HG03469 (cell line): ENCODE measurements around the gene RHOT2.

Experiments used
- ATAC-seq: cut with Tn5 transposase; IDR thresholded peaks from one replicate; pipeline ENCODE4 v1.9.1; 2021; ENCODE audit warnings: mild to moderate bottlenecking, moderate library complexity, moderate number of reproducible peaks; ENCODE audit not compliant: unreplicated experiment

RHOT2 gene

DNA sequence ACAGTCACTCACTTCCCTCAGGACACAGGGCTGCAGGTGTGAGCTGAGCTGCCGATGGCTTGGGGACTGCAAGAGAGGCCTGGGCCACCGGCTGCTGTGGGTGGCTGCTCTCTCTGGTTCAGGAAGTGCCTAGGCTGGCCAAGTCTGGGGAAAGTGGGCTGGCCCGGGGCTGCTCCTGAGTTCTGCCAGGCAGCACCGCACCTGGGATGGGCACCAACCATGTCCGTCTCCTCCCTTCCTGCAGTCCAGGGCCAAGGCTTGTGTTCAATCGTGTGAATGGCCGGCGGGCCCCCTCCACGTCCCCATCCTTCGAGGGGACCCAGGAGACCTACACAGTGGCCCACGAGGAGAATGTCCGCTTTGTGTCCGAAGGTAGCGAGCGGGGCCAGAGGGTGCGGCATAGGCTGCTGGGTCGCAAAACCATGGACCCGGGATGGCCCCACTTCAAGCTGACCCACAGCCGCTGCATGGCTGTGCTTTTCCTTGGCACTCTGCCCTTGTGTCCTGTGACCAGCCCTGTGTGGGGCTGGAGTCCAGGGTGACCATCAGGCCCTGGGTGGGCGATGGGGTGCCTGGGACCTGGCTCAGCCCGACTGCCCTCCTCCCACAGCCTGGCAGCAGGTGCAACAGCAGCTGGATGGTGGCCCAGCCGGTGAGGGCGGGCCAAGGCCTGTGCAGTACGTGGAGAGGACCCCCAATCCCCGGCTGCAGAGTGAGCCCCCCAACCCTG is 20.6 kb upstream of the RHOT2 start:
- ATAC-seq = no peak

DNA sequence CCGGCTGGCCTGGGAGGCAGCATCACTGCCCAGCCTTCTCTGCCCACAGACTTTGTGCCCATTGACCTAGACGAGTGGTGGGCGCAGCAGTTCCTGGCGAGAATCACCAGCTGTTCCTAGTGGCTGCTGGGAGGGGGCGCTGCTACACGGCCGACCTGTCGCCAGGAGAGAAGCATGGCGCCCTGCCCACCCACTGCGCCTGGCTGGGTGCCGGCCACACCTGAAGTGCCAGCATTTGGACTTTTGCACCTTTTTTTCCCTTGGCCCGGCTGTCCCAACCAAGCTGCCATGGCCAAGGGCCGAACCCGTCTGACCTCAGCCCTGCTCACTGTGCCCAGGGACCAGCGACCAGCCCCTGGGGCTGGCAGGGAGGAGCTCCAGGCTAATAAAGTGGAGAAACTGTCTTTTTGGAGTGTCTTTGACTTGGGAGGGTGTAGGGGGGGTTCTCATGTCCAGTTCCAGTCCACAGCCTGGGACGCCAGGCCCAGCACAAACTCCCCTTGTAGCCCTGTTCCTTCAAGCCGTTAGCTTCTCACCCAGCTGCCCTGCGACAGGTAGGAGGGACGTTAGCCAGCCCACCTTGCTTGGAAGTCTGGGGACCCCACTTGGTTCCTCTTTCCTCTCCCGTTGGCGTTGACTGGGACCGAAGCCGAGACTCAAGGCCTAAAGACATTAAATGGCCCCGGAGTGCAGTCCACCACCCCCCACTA is 19.7 kb upstream of the RHOT2 start:
- no peak for ATAC-seq

DNA sequence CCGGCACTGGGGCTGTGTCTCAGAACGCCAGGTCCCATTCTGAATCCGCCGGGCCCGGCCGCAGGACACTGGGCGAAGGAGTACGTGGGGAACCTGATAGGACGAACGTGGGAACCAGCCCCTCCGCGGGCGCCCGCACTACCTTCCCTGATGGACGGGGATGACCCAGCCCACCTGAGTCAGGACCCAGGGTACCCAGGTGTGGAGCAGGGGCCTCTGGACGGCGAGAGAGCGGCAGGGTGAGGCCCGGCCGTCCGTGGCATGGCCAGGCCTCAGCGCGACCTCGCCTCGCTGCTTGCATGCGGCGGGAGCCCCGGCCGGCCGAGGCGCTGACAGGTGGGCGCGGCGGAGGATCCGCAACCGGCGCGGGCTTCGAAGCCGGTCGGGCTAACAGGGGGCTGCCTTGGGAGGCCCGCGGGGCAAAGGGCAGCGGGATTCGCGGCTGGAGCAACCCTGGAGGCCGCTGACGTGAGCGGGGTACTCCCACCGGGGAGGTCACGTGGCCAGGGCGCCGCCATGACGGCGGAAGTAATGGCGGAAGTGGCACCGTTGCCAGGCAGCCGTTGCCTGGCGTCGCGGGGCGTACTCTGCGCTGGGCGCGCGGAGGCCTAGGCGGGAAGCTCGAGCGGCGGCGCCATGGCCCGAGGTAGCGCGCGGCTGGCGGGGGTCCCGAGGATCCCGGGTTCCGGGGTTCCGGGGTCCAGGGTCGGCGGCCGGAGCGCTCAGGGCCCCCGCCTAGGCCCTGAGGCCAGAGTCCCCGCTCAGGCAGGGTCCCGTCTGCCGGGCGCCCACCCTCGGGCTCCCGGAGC is 18.9 kb upstream of the RHOT2 start, which contains the start of gene WDR90:
Gene WDR90, plus strand, starts transcription at position 585 of the 809 bp plus-strand sequence. Its CDS starts 52 bp downstream, at position 637.
- peak; percentile 59 for ATAC-seq

DNA sequence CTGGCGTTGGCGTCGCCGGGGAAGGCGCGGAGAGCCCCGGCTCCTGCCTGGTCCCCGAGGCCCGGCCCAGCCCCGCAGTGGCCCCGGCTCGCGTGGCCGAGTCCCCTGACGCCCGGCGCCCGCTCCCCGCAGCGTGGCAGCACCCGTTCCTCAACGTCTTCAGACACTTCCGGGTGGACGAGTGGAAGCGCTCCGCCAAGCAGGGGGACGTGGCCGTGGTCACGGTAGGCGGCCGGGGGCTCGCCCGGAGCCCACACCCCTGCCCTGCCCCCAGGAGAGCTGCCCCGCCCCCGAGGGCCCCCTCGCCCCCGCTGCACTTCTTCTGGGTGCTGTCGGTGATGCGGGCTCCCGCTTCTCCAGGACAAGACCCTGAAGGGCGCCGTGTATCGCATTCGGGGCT is 18.3 kb upstream of the RHOT2 start:
- peak; percentile 1 for ATAC-seq

DNA sequence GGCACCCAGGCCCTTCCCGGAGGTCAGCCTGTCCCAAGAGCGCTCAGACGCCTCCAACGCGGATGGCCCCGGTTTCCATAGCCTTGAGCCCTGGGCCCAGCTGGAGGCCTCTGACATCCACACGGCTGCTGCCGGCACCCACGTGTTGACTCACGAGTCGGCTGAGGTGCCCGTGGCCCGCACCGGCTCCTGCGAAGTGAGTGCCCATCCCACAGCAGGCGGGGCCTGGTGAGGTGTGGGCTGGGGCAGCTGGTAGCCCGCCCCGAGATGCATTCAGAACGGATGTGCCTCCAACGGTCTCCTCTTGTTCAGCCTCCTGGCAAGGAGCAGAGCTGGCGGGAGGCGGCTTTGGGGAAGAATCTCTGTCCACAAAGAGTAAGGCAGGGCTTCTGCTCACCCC is 16.1 kb upstream of the RHOT2 start:
- no peak for ATAC-seq

DNA sequence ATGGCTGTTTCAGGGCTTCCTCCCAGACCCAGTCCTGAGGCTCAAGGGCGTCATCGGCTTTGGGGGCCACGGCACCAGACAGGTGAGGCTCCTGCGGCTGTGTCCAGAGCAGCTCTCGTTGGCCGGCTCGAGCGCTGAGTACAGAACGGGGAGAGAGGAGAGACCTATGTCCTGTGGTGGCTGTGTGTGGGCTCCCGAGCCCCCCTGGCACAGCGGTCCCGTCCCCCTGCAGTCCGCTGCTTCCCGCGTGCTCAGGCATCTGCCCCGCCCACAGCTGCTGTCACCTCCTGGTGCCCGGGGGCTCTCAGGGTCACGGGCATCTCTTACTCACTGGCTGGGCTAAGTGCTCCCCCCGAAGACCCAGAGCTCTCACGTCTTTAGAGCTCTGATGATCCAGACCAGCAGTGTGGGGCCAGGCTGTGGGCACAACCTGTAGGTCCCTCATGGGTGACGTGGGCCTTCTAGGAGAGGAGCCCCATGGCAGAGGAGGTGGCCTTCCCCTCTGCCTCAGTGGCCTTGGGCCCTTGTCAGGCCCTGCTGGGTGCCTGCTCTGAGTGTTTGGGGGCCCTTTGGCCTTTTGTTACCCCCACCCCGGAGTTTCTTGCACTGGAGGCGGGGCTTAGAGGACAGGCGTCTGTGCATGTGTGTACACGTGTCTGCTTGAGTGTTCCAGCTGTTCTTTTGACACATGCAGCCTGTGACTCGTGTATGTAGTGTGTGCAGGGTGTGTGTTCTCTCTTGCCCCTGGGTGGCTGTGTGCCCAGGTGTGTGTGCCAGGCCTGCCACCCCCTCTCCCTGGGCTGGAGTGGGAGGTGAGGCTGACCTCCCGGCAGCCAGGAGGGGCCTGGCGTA is 15.3 kb upstream of the RHOT2 start:
- no peak for ATAC-seq

DNA sequence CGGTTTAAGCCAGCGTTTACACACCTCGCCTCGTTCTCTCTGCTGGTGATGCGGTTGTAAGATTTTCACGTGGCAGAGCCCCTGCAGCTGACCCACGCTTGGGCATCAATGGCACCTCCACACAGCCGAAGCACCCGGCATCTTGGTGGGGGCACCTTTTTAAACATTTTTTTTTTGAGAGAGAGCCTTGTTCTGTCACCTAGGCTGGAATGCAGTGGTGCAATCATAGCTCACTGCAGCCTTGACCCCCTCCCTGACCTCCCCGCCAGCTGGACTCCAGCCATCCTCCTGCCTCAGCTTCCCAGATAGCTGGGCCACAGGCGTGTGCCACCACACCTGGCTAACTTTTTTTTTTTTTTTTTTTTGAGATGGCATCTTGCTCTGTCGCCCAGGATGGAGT is 13.9 kb upstream of the RHOT2 start:
- no peak for ATAC-seq

DNA sequence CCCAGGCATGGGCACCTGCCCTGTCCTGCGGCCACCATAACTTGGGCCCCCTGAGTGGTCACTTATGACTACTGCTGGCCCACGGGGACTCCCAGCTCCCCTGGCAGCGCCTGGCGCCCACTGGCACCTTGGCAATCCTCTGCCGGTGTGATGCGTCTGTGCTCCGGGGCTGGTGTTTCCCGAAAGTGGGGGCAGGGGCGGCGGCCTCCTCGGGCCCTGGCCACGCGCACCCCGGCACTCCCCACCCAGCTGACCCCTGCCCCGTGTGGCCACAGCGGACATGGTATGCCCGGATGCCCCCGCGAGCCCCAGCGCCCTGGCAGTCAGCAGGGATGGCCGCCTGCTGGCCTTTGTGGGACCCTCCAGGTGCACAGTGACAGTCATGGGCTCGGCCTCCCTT is 10.4 kb upstream of the RHOT2 start:
- no peak for ATAC-seq

DNA sequence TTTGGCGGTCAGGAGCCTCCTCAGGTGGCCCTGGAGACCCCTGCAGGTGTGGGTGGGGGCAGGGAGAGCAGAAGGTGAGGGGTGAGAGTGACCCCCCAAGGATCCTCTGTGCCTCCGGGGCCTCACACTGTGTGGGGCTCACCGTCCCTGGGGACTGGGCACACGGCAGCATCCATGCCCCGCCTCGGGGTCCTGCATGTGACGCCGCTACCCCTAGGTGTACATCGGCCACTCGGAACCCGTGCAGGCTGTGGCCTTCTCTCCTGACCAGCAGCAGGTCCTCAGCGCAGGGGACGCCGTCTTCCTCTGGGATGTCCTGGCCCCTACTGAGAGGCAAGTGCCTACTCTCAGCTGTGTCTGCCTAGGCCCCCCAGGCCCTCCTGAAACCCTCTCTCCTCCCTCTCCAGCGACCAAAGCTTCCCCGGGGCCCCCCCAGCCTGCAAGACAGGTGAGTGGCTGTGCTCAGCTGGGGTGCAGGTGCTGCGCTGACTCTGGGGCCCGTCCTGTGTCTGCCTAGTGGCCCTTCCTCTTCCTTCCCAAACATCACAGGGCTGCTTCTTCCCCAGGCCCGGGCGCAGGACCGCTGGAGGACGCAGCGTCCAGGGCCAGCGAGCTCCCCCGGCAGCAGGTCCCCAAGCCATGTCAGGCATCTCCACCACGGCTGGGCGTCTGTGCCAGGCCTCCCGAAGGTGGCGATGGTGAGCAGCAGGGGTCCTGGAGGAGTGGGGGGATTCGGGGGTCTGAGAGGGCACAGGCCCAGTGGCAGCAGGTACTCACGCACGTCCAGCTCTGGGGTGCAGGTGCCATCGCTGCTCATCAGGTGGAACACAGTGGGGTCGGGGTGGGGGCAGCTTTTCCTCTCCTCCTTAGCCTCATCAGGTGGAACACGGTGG is 9.0 kb upstream of the RHOT2 start:
- ATAC-seq = no peak

DNA sequence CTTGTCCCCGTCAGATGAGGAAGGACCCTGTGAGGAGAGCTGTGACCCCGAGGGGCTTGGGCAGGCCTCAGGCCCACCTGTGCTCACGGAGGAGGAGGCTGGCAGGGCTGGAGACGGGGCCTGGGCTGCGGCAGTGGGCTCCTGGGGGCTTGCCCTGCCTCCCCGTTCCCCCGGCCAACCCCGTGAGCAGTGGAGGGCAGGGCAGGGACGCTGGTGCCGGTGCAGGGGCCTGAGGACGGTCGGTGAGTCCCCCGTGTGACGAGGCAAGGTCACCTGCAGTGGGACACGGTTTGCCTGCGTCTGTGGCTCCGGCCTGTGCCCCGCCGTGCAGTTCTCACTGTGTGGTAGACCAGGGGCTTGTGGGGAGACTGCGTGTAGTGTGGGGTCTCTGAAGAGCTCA is 8.3 kb upstream of the RHOT2 start:
- ATAC-seq = no peak

DNA sequence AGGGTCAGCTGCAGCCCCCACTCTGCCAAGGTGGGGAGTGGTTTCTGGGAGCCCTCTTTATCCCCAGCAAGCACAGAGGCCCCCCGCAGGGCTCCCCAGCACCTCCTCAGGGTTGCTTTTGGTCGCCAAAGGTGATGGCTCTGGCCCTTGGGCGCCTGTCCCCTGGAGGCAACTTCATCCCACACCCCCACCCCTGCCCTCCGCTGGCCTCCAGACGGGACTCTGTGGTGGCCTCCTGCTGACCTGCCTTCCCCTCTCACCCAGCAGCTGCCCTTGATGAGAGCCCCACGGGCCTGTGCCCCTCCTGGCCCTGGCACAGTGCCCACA is 7.8 kb upstream of the RHOT2 start:
- no peak for ATAC-seq

DNA sequence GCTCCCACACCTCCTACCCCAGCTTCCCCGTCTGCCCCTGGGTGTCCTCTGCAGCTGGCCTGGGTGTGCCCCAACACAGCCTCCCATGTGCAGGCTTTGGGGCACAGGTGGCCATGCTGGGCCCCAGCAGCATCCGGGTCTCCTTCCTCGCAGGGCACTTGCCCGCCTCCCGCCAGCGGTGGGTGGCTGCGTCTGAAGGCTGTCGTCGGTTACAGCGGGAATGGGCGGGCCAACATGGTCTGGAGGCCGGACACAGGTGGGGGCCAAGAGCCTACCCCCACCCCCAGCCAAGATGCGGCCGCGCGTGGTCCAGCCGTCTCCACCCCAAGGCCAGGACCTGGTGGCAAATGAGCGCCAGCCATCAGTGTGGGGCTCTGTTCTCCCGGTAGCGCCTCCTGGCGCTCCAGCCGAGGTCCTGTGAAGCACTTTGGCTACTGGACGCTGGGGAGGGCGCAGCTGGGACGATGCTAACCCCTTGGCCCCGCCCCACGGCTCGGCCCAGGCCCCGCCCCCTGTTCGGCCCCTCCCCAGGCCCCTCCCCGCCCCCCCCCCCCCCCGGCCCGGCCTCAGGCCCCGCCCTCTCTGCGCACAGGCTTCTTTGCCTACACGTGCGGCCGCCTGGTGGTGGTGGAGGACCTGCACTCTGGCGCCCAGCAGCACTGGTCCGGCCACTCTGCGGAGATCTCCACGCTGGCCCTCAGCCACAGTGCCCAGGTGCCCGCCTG is 7.3 kb upstream of the RHOT2 start:
- no peak for ATAC-seq

DNA sequence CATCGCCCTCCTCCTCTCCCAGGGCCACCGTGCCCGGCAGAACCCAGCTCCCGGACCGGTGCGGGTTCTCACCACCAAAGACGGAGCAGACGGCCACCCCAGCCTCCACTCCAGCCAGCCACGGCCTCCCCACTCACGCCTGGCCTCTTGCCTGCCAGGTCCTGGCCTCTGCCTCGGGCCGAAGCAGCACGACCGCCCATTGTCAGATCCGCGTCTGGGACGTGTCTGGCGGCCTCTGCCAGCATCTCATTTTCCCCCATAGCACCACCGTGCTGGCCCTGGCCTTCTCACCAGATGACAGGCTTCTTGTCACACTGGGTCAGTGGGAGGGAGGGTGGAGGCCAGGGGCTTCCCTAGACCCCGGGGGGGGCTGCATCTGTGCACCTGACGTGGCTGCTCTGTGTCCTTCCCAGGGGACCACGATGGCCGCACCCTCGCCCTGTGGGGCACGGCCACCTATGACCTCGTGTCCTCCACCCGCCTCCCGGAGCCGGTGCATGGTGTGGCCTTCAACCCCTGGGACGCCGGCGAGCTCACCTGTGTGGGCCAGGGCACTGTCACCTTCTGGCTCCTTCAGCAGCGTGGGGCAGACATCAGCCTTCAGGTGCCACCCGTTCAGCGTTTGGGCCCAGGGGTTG is 6.6 kb upstream of the RHOT2 start:
- ATAC-seq = no peak

DNA sequence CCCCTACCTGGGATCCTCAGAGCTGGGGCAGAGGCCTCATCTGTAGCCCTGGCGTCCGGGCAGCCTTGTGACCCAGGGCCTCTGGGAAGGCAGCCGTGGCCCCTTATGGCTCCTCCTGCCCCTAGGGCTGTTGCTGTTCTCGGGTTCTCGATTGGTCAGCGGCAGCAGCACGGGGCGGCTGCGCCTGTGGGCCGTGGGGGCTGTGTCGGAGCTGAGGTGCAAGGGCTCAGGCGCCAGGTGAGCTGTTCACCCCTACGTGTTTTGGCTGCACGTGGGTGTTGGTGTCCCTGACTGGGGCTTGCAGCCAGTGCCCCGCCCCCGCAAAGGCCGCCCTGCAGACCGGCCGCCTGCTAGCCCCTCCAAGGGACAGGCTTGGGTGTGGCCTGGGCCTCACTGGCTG is 5.8 kb upstream of the RHOT2 start:
- ATAC-seq = no peak

DNA sequence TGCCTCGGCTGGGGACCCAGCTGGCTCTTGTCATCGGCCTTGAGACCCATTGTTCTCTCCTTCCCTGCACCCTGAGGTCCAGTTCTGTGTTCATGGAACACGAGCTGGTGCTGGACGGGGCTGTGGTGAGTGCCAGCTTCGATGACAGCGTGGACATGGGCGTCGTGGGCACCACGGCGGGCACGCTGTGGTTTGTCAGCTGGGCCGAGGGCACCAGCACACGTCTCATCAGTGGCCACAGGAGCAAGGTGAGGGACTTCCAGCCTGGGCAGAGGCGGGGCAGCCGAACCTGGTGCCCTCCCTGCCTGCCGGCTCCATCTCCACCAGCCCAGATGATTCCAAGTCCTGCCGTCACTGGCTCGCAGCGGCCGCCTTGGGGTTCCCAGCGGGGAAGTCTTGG is 5.3 kb upstream of the RHOT2 start:
- no peak for ATAC-seq

DNA sequence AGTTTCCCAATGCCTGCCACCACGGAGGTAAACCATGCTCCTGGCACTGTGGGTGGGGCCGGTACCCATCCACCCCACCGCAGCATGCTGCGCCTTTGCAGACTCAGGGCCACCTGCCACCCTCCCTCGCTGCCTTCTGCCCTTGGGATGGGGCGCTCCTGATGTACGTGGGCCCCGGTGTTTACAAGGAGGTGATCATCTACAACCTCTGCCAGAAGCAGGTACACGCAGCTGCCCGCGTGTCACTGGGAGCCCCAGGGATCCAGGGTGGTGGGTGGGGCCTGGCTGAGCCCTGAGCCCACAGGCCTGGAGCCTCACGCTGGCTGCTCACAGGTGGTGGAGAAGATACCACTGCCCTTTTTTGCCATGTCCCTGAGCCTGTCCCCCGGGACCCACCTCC is 1.4 kb upstream of the RHOT2 start:
- no peak for ATAC-seq

DNA sequence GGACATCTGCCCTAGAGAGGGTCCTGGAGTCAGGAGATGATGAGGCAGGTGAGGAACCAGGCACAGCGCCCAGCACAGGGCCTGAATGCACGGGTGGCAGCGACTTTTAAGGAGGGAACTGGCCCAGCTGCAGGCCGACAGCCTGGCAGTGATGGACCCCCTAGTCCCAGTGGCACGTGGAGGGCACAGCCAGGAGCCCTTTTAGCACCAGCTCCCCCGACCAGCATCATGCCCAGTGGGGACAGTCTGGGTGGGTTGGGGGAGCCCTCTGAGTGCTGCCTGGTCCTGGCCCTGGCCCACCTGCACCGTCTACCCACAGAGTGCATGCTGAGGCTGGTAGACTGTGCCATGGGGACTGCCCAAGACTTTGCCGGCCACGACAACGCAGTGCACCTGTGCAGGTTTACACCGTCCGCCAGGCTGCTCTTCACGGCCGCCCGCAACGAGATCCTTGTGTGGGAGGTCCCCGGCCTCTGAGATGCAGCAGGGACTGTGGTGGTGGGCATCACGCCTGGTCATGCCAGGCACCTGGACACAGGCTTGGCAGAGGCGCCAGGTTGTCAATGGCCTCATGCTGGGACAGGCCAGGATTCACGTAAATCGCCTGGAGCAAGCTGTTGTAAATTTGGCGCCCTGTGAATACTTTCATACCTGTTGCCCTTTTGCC is 686 bp upstream of the RHOT2 start:
- ATAC-seq = no peak

DNA sequence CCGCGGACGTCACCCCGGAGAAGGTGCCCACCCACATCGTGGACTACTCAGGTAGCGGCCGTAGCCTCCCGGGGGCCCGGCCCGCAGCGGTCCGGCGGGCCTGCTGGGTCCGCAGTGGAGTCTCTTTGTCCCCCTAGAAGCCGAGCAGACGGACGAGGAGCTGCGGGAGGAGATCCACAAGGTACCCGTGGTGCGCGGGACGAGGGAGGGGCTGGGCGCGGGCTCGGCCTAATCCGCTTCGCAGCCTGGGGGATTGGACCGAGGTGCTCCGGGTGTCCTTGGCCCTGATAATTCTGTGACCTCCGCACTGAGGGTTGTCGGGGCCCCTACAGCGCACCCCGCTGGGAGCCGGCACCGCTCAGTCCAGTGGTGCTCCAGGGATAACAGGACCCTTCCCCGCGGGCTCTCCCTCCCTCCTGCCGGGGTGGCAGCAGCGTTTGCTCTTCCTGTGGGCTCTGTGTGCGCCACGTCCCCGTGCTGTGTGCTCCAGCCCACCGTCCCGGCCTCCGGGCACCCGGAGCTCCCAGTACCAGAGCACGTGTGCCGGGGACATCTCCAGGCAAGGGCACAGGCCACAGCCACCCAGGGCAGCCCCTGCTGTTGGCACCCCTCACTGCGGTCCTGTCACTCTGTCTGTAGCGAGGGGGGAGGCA is 713 bp downstream of the RHOT2 start:
- ATAC-seq = no peak
